Left cardiac atrium (tissue), 4 donors: ENCODE results near the gene MAP3K20. TPM values are rescaled to one million over a fixed set of nuclear protein-coding genes. Genes with fewer than 3 reads are reported as not detected.
A peak's percentile ranks its signal among the peaks of the same experiment; 100 is the strongest.
"Not testable (repeated sequence)": the region's sequence is repeated elsewhere in the genome, so short reads cannot be mapped to it uniquely, and the experiment has no call there.

Experiments used
- ATAC-seq, 2 donors: fragments of 200-7000 bp; cut with Tn5 transposase; one replicate each; pipeline ENCODE4 v1.9.1; 2020; ENCODE audit warnings: mild to moderate bottlenecking in 2 of 2, moderate library complexity in 2 of 2
- DNase-seq: peaks from one replicate; pipeline ENCODE4 v3.0.0-alpha.2; 2020
- intact Hi-C, 2 donors: fragments of 100-400 bp; cut with DNase I; formaldehyde crosslinking; loops; one replicate each; pipeline versions ENCODE4 v1.14.1 to v1.15.1; 2022 to 2023
- total RNA-seq, 2 donors: library from RNA; stranded (reverse); fragmentation: NEBNext Ultra II Directional; extraction: Animal tissue kit (Norgen Biotek cat#: 25700); gene quantifications; one replicate each; pipeline ENCODE4 v1.2.1, GENCODE V29; 2021
- donor health status: DM: no; HTN: yes; CAD: no.
- donor health status: DM: no; HTN: yes; CAD: no; lungs with severe emphysema.
- donor health status: DM: yes; HTN: yes; CAD: no.
- donor health status: Dilated cardiomyopathy.

Gene MAP3K20
- total RNA-seq, 2 donors from 2014 or later, result 204 to 206 TPM

DNA sequence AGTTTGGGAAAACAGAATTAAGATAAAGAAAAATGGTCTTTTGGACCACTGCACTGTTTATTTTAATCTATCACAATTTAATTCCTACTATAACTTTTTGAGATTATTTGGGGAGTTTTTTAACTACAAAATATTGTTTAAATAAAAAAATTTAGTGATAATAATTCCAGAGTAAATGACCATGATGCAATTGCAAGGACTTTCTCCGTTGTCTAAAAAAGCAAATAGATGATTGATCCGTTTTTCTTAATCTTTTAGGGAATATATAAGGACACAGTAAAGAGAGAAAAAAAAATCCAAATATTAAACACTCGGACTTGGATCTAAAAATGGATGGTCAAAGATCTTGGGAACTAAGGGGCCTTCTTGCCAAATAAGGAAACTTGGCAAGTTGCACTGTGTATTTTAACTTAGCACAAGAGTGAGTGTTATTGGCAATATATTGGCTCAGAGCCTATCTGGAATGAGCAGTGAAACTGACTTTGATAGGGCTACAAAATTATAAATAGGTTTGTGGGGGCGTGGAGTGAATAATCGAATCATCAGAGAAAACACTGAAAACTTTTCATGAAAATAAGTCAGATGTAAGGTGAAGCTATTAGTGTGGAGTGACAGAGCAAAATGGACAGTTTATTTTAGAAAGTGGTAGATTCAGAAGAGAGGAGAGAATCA lies 2.0 kb downstream of the MAP3K20 start:
- intact Hi-C loops, result loop anchor here (5.0 kb wide), 2 partner anchors 50 to 135 kb away; no protein-coding TSS in a partner anchor
- ATAC-seq (no peak), DNase-seq (no peak)

DNA sequence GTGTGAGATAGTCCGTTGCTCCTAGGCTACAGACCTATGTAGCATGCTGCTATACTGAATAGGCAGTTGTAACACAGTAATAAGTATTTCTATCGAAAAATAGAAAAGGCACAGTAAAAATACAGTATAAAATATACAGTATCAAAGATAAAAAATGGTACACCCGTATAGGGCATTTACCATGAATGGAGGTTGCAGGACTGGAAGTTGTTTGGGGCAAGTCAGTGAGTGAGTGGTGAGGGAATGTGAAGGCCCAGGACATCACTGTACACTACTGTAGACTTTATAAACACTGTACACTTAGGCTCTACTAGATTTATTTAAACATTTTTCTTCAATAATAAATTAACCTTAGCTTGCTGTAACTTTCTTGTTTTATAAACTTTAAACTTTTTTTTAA lies 3.5 kb downstream of the MAP3K20 start:
- DNase-seq (no peak), ATAC-seq (no peak)
- intact Hi-C loops, result loop anchor here (5.0 kb wide), 2 partner anchors 52 to 133 kb away; no protein-coding TSS in a partner anchor

DNA sequence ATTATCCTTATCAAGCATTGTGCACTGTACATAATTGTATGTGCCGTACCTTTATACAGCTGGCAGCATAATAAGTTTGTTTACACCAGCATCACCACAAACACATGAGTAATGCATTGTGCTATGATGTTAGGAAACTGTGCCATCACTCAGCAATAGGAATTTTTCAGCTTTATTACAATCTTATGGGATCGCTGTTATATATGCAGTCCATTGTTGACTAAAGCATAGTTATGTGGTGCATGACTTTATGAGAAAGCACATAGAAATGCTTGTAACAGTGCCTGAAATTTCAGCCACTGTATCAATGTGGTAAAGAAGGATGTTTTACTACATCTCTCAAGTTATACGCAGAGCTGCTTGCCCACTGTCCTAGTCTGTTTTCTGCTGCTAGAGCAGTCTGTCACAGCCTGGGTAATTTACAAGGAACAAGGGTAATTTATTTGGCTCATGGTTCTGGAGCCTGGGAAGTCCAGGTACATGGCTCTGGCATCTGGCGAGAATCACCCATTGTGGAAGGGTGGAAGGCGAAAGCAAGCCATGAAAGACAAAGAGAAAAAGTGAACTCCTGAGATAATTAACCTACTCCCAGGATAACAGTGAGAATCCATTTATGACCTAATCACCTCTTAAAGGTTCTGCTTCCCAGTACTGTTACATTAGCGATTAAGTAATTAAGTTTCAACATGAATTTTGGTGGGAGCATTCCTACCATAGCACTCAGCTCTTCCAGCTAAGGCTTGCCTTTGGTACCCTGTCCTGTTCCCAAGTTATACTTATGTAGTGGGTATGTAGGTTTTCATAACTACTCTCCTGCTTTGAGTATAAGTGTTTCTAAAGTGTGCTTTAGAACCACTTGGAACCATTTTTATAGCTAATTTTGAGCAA lies 4.6 kb downstream of the MAP3K20 start:
- DNase-seq, result no peak
- intact Hi-C loops, result loop anchor here (5.0 kb wide), 2 partner anchors 53 to 132 kb away; no protein-coding TSS in a partner anchor
- no peak for ATAC-seq

GRCh38 chr2:173086518-173087213 lies 11.0 kb downstream of the MAP3K20 start:
- DNase-seq, result no peak
- intact Hi-C loops, result no loop called here
- ATAC-seq, result peak; percentile 39 to 47

- intact Hi-C loops, result no loop called here
- ATAC-seq (no peak), DNase-seq (no peak)
Observed at GRCh38 chr2:173087214-173087581, 11.6 kb downstream of the MAP3K20 start.

GRCh38 chr2:173087793-173088496 lies 12.3 kb downstream of the MAP3K20 start:
- DNase-seq (no peak), ATAC-seq (no peak)
- intact Hi-C loops, result no loop called here

- ATAC-seq (peak; percentile 65 to 76), DNase-seq (peak; percentile 32)
- intact Hi-C loops, result no loop called here
Observed at GRCh38 chr2:173090276-173090877, 14.7 kb downstream of the MAP3K20 start.

- intact Hi-C loops, result no loop called here
- peak; percentile 40 for DNase-seq
- peak; percentile 45 to 81 for ATAC-seq
Observed at GRCh38 chr2:173090973-173091660, 15.5 kb downstream of the MAP3K20 start.

- DNase-seq (no peak), ATAC-seq (no peak)
- intact Hi-C loops, result no loop called here
Observed at GRCh38 chr2:173091910-173092309, 16.3 kb downstream of the MAP3K20 start.

DNA sequence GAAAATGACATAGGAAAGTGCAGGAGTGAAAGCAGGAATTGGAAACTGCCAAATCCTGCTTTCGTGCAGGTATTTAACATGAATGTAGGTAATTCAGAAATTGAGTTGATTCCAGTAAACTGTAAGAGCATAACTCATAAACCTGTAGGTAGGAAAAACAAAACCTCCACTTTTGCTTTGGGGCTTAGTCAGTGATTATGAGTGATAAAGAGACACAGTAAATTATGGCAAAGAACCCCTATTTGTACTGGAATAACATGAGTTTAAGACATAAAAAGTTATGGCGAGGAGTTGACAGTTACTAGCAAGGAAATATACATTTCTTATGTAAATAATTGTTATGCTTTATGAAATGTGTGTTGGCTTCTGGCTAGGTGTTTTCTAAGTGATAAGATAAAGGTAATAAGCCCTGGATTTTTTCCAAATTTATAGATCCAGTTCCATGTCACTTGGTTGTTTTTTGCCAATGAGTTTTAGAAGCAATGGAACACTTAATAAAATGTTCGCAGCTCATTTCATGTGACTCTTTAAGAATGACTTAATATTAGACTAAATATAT lies 17.3 kb downstream of the MAP3K20 start:
- DNase-seq, result no peak
- no peak for ATAC-seq
- intact Hi-C loops, result no loop called here

DNA sequence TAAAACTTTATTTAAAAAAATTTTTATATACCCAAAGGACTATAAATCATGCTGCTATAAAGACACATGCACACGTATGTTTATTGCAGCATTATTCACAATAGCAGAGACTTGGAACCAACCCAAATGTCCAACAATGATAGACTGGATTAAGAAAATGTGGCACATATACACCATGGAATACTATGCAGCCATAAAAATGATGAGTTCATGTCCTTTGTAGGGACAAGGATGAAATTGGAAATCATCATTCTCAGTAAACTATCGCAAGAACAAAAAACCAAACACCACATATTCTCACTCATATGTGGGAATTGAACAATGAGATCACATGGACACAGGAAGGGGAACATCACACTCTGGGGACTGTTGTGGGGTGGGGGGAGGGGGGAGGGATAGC lies 18.0 kb downstream of the MAP3K20 start:
- DNase-seq, intact Hi-C loops, ATAC-seq: not testable (repeated sequence)

DNA sequence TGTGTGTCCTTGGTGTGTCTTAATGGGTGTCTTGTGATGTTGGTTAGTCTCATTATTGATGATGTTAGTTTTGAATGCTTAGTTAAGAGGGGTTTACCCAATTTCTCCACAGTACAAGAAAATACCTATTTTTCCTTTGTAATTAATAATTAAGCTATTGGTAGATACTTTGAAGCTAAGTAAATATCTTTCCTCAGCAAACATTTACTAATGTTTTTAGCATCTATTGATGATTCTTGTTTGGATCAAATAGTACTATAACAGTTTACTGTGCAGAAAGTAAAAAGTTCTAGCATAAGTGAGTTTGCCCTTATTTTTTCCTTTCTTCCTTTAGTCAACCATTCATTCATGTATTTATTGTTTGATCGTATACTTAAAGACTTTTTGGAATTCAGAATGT lies 19.1 kb downstream of the MAP3K20 start:
- intact Hi-C loops, result no loop called here
- no peak for DNase-seq
- ATAC-seq, result no peak

- DNase-seq, result no peak
Observed at GRCh38 chr2:173095356-173095755, 19.7 kb downstream of the MAP3K20 start.

GRCh38 chr2:173099271-173099670 lies 23.6 kb downstream of the MAP3K20 start:
- DNase-seq (no peak), ATAC-seq (no peak)
- intact Hi-C loops, result no loop called here

More at GRCh38 chr2:173095356-173095755, 19.7 kb downstream of the MAP3K20 start:
- no peak for ATAC-seq
- intact Hi-C loops, result no loop called here

GRCh38 chr2:173099804-173100203 lies 24.2 kb downstream of the MAP3K20 start:
- no peak for DNase-seq
- intact Hi-C loops, result no loop called here
- no peak for ATAC-seq

DNA sequence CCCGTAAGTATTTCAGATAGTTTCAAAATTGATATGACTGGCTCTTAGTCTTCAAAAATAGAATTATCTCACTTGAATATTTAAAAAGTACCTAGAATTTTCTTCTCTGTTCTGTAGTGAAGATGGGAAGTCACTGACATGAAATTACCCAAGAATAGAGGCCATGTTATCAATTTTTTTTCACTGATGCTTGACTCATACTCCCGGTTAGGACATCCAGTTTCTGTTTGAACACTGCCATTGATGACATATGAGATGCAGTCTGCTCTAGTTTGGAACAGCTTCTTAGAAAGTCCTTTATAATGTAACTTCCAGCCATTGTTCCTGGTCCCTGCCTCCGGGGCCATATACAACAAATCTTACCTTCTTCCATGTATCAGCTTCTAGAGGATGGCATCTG lies 26.0 kb downstream of the MAP3K20 start:
- peak; percentile 12 to 76 for ATAC-seq
- no peak for DNase-seq
- intact Hi-C loops, result no loop called here

- intact Hi-C loops, result no loop called here
- no peak for ATAC-seq
Observed at GRCh38 chr2:173104156-173104555, 28.5 kb downstream of the MAP3K20 start.

More at GRCh38 chr2:173104156-173104555, 28.5 kb downstream of the MAP3K20 start:
- DNase-seq, result no peak
